Superior temporal gyrus (tissue), 1 donor: ENCODE measurements around the gene TACC3.
A peak's percentile ranks its signal among the peaks of the same experiment; 100 is the strongest.

ENCODE experiments used
- DNase-seq: peaks from one replicate; pipeline ENCODE4 v3.0.0-alpha.2; 2016; ENCODE audit errors: extremely low spot score

TACC3 gene

GRCh38 chr4:1775731-1776500, 54.6 kb downstream of the TACC3 start:
- peak; percentile 68 for DNase-seq

- no peak for DNase-seq
Observed at GRCh38 chr4:1776521-1777161, 55.3 kb downstream of the TACC3 start.

GRCh38 chr4:1777822-1778641, 56.7 kb downstream of the TACC3 start:
- no peak for DNase-seq

GRCh38 chr4:1778642-1779392, 57.5 kb downstream of the TACC3 start:
- no peak for DNase-seq

GRCh38 chr4:1779588-1780382, 58.5 kb downstream of the TACC3 start:
- DNase-seq, result no peak

GRCh38 chr4:1780435-1780834, 59.1 kb downstream of the TACC3 start:
- no peak for DNase-seq

GRCh38 chr4:1783015-1783414, 61.7 kb downstream of the TACC3 start:
- DNase-seq, result no peak

GRCh38 chr4:1783970-1784369, 62.6 kb downstream of the TACC3 start:
- no peak for DNase-seq

GRCh38 chr4:1784395-1784788, 63.1 kb downstream of the TACC3 start:
- DNase-seq, result no peak

- no peak for DNase-seq
Observed at GRCh38 chr4:1784789-1785591, 63.7 kb downstream of the TACC3 start.

- no peak for DNase-seq
Observed at GRCh38 chr4:1785592-1785991, 64.3 kb downstream of the TACC3 start.

GRCh38 chr4:1786544-1787362, 65.4 kb downstream of the TACC3 start:
- DNase-seq, result no peak

GRCh38 chr4:1787411-1788077, 66.2 kb downstream of the TACC3 start:
- DNase-seq, result no peak

GRCh38 chr4:1788254-1788973, 67.1 kb downstream of the TACC3 start:
- DNase-seq, result no peak

GRCh38 chr4:1789552-1789951, 68.2 kb downstream of the TACC3 start:
- DNase-seq, result no peak

GRCh38 chr4:1790005-1790404, 68.7 kb downstream of the TACC3 start:
- DNase-seq, result no peak

GRCh38 chr4:1792158-1792831, 71.0 kb downstream of the TACC3 start:
- no peak for DNase-seq
